NCI-H1694 (cell line): ENCODE data around the gene DMPK.
"Not testable (repeated sequence)": the region's sequence is repeated elsewhere in the genome, so short reads cannot be mapped to it uniquely, and the experiment has no call there.

Experiments
- DNase-seq: peaks from one replicate; lab custom pipeline; 2025; lab: John Stamatoyannopoulos, UW

DMPK gene

GRCh38 chr19:45815481-45816216 lies 33.4 kb upstream of the DMPK start:
- no peak for DNase-seq

DNA sequence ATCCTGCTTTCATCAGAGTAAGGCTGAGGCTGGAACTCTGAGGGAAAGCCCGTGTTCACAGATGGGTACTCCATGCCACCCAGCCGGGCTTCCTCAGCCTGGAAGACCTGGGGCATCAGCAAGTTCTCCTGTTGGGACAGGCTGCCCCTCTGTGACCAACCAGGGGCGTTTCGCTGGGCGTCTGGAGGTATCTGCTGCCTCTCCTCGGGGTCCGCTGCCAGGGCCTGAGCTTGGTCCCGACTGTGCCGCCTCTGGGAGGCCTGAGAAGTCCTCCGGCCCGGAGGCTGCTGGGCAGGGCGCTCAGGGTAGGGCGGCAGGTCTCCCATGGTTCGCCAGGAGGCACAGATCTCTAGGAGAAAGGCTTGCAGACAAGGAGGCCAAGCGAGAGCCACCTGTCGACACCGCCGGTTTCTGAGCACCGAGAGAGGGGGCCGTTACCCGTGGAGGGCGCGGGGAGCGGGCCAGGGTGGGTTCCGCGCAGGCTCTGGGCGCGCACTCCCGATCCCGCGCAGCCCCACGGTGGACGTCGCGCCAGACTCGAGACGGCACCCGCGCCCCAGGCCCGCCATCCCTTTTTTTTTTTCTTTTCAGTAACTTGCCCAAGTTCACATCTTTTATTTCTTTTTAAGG lies 32.7 kb upstream of the DMPK start, which contains the start of gene RSPH6A:
Gene RSPH6A (minus strand): TSS at position 458 of the 630 bp plus-strand sequence. CDS start 132 bp downstream, at position 326.
- no peak for DNase-seq

GRCh38 chr19:45814166-45814780 lies 32.0 kb upstream of the DMPK start:
- no peak for DNase-seq

- no peak for DNase-seq
Measured at GRCh38 chr19:45812297-45812696, 30.0 kb upstream of the DMPK start.

DNA sequence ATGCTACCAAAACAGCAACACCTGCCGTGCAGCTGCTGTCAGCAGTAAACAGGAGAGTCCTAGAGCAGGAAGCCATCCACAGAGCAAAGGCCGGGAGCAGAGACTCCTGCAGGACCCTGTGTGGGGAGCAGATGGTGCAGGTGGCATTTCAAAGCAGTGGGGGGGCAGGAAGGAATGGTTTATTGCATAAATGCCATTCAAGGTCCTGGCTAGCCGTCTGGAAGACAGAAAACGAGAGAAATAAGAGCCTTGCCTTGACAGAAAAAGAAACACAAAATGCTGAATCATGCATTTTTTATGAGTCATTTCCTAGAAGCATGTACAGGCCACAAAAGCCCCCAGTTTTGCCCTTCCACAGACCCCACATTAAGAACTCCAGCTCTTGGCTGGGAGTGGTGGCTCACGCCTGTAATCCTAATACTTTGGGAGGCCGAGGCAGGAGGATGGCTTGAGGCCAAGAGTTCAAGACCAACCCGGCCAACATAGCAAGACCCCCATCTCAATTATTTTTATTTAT lies 27.4 kb upstream of the DMPK start:
- no peak for DNase-seq

DNA sequence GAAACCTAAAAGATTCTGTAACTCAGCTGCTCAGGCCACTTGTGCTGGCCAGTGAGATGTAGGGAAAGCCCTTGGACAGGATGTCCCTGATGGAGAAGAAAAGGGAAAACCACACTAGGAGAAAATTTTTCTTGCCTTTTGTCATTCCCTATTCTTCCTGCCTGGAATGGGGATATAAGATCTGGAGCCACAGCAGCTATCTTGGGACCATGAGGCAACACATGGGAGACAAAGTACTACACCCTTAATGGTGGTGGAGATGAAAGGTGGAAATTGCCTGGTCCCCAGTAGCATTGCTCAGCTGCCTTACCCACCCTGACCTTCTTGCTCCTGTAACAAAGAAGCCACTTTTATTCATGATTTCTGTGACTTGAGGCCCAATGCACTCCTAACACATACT lies 23.4 kb upstream of the DMPK start:
- no peak for DNase-seq

GRCh38 chr19:45804959-45805230 lies 22.6 kb upstream of the DMPK start:
- DNase-seq: no peak

- DNase-seq: no peak
Measured at GRCh38 chr19:45804140-45804958, 22.1 kb upstream of the DMPK start.

DNA sequence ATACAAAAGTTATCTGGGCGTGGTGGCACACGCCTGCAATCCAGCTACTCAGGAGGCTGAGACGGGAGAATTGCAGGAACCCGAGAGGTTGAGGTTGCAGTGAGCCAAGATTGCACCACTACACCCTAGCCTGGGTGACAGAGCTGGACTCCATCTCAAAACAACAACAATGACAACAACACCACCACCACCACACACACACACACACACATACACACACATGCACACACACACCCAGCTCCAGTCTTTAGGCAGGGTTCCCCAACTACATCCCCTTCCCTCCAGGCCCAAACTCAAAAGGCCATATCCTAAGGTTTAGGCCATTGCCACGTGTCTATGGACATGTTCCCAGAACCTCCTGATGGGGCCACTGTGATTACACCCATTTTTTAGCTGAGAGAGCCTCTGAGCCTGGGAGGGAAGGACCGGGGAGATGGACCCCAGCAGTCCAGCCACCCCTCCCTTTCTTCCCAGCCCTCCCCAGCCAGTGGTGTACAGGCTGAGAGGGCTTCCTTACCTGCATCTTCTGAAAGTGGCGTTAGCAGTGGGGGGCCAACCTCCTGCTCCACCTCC lies 19.4 kb upstream of the DMPK start:
- DNase-seq: no peak

DNA sequence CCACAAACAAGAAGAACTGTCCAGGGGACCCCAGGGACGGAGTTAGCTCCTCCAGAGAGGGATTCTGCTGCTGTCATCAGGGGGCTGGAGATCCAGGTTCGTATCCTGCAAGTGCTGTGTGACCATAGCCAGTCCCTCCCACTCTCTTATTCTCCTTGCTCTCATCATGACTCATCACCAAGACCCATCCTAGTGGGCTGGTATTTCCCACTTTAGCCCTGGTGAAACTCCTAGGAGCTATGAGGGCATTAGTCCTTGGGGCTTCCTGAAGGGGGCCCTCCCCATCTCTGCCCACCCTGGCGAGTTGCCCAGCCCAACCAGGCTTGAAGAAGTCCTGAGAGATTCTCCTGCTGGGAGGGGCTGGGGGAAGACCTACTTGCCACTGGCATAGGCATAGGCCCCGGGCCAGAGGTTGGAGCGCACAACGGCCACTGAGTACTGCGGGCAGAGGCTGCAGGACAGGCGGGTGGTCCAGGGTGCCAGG lies 17.8 kb upstream of the DMPK start:
- DNase-seq: no peak

DNA sequence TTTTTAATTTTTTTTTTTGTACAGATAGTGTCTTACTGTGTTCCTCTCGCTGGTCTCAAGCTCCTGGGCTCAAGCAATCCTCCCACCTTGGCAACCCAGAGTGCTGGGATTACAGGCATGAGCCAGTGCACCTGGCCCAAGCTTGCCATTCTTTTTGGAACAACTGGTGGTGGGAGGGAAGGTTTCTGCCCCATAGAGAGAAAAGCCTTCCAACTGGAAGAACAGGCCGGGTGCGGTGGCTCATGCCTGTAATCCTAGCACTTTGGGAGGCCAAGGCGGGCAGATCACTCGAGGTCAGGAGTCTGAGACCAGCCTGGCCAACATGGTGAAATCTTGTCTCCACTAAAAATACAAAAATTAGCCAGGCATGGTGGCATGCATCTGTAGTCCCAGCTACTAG lies 17.3 kb upstream of the DMPK start:
- DNase-seq: not testable (repeated sequence)

DNA sequence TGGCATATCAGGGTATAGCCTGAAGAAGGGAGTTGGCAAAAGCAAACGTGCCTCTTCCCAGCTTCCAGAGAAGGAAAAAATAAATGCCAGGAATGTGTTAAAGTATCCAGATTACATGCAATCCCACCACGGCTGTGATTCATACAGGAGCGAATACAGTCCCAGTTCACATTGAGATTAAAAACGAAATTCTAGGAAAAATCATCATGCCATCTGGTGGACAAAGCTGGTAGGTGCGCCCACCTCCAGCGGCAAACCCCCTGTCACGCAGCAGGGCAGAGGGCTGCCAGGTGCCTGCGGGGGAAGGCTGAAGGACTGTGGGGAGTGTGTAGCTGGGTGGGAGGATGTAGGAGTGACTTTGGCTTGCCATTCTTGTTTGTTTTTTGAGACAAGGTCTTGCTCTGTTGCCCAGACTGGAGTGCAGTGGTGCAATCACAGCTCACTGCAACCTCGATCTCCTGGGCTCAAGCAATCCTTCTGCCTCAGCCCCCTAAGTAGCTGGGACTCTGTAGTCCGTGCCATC lies 16.8 kb upstream of the DMPK start:
- DNase-seq: peak; percentile 71

GRCh38 chr19:45794627-45795026 lies 12.3 kb upstream of the DMPK start:
- DNase-seq: no peak

- no peak for DNase-seq
Measured at GRCh38 chr19:45793876-45794275, 11.6 kb upstream of the DMPK start.

DNA sequence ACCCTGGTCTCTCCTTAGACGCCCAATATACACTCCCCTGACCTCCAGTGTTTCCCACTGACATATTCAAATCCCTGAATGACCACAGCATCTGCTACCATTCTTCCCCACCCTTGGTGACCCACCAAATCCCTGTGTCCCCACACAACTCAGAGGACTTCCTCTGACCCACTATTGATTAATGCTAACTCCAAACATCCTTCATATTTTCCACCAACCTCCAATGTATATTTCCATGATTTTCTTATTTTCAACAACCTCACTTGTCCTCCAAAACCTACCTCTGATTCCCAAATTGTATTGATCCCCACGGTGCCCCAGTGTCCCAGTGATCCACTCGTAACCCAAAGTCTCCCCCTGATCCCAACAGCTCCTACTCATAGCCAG lies 10.9 kb upstream of the DMPK start:
- DNase-seq: no peak

DNA sequence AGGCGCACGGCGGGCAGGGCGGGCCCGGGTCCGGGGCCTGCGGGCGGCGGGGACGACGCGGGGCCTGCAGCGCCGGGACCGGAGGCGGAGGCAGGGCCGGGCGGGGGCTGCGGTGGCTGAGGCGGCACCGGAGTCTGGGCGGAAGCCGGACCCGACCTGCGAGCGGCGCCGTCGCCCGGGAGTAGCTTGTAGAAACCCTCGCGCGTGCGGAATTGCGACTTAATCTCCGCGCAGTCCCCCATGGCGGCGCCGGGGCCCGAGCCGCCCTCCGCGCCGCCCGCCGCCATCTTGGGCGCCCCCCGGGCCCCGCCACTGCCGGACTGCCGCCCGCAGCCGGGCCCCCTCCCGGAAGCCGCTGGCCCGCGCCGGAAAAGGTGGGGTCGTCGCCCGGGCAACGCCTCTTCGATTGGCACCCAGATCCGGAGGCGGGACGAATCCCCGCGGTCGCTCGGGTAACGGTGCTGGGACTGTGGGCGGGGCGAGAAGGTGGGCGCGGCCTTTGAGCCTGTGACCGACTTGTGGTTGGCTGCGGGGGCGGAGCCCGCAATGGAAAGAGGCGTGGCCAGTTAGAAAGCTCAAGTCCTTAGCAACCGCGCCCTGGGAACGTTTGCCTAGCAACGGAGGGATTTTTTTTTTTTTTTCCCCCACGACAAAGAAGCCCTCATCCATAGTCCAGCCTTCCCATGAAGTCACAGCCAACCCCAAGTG lies 10.3 kb upstream of the DMPK start, which contains the start of gene DMWD:
Gene DMWD (minus strand): TSS at position 376 of the 708 bp plus-strand sequence. CDS start 89 bp downstream, at position 287.
- DNase-seq: peak; percentile 98

DNA sequence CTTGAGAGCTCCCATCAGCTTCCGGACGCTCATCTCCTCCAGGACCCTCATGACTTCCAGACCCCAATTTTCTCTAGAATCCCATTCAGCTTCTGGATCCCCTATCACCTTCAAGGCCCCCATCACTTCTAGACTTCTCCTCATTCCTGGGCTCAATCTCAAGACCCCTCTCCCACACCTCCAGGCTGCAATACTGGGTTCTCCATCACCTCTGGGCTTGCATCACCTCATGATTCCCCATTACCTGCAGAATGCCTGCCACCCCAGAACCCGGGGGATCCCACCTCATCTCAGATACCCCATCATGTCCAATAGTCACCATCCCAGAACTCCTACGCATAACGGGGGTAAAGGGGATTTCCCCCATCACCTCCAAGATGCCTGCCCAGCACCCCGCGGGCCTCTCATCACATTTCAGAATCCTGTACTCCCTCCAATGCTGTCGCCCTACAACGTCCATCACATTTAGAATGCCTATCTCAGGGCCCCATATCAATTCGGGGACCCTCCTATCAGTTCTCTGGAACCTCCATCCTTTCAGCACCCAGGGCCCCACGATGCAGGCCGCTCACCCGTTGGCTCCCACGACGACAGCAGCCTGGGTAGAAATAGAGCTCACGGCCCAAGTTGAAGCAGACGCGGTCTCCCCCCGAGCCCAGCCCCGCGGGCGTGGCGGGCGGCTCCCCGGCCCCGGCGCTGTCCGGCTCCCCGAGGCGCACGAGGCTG lies 9.6 kb upstream of the DMPK start:
- no peak for DNase-seq

- DNase-seq: no peak
Measured at GRCh38 chr19:45790942-45791341, 8.7 kb upstream of the DMPK start.

- no peak for DNase-seq
Measured at GRCh38 chr19:45789035-45789786, 6.9 kb upstream of the DMPK start.

DNA sequence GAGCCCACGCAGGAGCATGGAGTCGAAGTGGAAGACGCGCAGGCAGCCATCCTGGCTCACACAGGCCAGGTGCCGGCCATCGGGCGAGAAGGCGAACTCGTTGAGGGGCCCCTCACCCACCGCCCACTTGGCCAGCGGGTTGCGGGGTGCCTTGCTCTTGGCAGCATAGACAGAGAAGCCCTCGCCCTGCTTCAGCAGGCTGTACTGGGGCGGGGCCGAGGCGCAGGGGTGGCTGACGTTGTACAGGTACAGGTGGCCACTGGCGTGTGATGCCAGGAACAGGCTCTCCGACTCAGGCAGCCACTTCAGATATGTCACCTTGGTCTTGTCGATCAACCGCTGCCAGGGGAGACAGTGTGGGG lies 4.2 kb upstream of the DMPK start:
- DNase-seq: no peak
